Measurements from ENCODE around the gene FAH.

GRCh38 chr15:80121546-80121945 is 31.3 kb upstream of the FAH start:
- TF ChIP-seq, protein P1, sequence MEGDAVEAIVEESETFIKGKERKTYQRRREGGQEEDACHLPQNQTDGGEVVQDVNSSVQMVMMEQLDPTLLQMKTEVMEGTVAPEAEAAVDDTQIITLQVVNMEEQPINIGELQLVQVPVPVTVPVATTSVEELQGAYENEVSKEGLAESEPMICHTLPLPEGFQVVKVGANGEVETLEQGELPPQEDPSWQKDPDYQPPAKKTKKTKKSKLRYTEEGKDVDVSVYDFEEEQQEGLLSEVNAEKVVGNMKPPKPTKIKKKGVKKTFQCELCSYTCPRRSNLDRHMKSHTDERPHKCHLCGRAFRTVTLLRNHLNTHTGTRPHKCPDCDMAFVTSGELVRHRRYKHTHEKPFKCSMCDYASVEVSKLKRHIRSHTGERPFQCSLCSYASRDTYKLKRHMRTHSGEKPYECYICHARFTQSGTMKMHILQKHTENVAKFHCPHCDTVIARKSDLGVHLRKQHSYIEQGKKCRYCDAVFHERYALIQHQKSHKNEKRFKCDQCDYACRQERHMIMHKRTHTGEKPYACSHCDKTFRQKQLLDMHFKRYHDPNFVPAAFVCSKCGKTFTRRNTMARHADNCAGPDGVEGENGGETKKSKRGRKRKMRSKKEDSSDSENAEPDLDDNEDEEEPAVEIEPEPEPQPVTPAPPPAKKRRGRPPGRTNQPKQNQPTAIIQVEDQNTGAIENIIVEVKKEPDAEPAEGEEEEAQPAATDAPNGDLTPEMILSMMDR (optimal IDR thresholded peaks at IDR 0.05 in 1 of 3, IDR thresholded peaks at IDR 0.05 in 1 of 3, conservative IDR thresholded peaks at IDR 0.05 in 1 of 3; ENCODE audit: extremely low read depth in 1 of 3, insufficient read depth in 2 of 3, low read length in 3 of 3): no peak
- no peak for TF ChIP-seq EZH2 (IDR thresholded peaks at IDR 0.05; ENCODE audit: low read length)

All from keratinocyte (primary cell).